ENCODE data around the gene C17orf78. TPM values are rescaled to one million over a fixed set of nuclear protein-coding genes. Genes with fewer than 3 reads are reported as not detected.

C17orf78 gene
- polyA plus RNA-seq, 6 donors from 2014 or later = not detected

DNA sequence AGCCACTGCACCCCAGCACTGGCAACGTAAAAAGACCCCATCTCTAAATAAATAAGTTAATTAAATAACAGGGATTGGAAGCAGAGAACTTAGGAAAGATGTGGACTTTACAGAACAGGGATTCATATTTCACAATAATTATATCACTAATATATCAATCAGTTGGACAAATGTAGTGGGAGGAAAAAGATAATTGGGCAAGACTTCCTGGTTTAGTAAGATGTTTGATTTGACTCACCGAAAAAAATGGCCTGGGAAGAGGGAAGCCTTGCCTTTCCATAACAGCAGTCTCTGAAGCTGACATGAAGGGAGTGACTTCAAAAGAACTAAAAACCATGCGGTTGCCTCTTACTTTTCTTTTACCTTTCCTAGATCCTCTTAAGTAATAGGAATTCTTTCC, 15.2 kb upstream of the C17orf78 start:
- Mint-ChIP-seq H3K27me3 (no peaks in the 10 kb centered on the region), H3K4me1 (peaks cover 19 to 25% (median 19%) of the 10 kb centered on the region in 3 donors), H3K9me3 (no peaks in the 10 kb centered on the region), H3K4me3 (peak overlapping the region in 2 of 8 donors; percentile 33 to 62), H3K27ac (peak overlapping the region in 1 of 6 donors; percentile 47), H3K36me3 (no peaks in the 10 kb centered on the region)
- DNase-seq (no peak), ATAC-seq (ENCODE audit: low read depth in 2 of 2) (no peak)

DNA sequence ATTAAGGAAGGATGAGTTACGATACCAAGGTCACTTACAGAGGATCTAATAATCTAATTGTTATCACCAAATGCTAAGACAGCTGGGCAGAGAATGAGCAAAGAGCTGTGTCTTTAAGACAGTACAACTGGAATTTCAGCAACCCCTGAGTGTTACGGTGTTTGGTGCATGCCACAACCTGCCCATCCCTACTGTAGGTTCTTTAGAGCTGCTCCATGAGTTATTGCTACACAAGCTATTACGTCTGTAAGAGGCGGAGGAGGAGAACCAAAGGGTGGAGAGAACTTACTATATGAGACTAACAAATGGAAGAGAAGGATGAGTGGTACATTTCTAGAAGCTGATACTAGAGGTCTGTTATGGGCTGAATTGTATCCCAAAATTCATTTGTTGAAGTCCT, 14.2 kb upstream of the C17orf78 start:
- H3K27me3 Mint-ChIP-seq = no peaks in the 10 kb centered on the region
- no peak for DNase-seq
- no peak overlapping the region for H3K27ac Mint-ChIP-seq
- ATAC-seq (ENCODE audit: low read depth in 2 of 2) = no peak
- no peaks in the 10 kb centered on the region for H3K9me3 Mint-ChIP-seq
- no peaks in the 10 kb centered on the region for H3K36me3 Mint-ChIP-seq
- peak overlapping the region in 3 of 8 donors; percentile 19 to 62 (median 33) for H3K4me3 Mint-ChIP-seq
- H3K4me1 Mint-ChIP-seq = peaks cover 19 to 25% (median 19%) of the 10 kb centered on the region in 3 donors

DNA sequence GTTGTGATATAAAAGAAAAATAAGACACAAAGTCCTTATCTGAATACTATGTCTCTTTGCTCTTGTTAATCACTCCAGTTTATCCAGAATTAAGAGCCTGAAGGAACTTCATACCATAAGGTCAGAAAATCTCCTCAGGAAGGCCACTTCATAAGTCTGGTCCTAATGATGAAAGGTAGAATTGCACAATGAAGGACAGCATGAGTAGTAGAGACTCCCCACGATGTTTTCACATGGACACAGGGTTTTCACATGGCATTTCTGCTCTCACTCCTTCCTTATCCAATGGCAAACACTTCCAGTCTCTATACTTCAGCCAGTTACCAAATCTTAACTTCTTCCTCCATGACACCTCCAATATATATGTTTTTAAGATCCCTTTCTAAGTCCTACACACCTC, 10.2 kb upstream of the C17orf78 start:
- H3K4me3 Mint-ChIP-seq = peak overlapping the region in 1 of 8 donors; percentile 10
- H3K9me3 Mint-ChIP-seq = no peaks in the 10 kb centered on the region
- no peaks in the 10 kb centered on the region for H3K4me1 Mint-ChIP-seq
- ATAC-seq (ENCODE audit: low read depth in 2 of 2) = no peak
- H3K27me3 Mint-ChIP-seq = no peaks in the 10 kb centered on the region
- H3K27ac Mint-ChIP-seq = no peak overlapping the region
- no peak for DNase-seq
- H3K36me3 Mint-ChIP-seq = no peaks in the 10 kb centered on the region

DNA sequence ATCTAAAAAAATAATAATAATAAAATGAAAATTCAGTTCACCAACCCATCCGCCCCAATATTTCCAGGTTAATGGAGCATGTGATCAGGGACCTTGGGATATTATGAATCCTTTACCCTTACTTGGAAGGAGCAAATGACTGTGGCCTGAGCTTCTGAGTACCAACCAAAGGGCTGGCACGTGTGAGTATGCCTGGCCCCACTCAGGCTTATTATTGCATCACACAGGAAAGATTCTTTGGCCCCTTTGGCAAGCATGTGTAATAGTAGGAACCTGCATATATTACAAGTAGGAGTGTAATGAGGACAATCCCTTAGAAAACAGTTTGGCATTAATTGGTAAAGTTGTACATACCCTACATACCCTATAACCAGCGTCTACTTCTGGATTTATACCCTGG, 7.2 kb upstream of the C17orf78 start:
- Mint-ChIP-seq H3K27ac (no peak overlapping the region), H3K36me3 (no peaks in the 10 kb centered on the region), H3K4me1 (peaks cover 2 to 6% (median 6%) of the 10 kb centered on the region in 3 donors), H3K4me3 (no peak overlapping the region), H3K9me3 (no peaks in the 10 kb centered on the region), H3K27me3 (no peaks in the 10 kb centered on the region)
- ATAC-seq (ENCODE audit: low read depth in 2 of 2) (no peak), DNase-seq (no peak)

DNA sequence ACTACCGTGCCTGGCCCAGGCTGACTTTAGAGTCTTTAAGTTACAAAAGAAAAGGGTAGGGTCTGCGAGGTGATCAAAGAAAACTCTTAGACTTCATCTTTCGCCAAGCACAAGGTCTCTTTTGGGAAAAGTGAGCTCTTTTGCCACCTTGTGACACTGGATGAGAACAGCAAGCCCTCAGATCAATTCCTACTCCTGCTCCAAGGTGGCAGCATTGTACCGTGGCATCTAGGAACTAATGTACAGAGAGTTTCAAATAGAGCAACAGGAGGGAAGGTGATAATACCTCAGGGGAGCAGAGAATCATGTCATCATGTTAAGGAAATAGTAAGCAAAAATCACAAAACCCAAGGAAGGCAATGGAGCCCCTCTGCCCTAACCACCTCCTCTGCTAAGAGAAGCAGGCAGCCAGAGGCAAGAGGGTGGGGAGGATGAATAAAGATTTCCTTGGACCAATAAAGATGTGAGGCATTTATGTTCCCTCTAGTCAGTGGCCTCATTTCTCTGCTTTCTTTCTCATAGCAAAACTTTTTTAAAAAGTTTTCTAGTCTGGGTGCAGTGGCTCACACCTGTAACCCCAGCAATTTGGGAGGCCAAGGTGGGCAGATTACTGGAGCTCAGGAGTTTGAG, 2.1 kb upstream of the C17orf78 start:
- peaks cover 4 to 8% (median 6%) of the 10 kb centered on the region in 3 donors for H3K4me1 Mint-ChIP-seq
- H3K36me3 Mint-ChIP-seq = no peaks in the 10 kb centered on the region
- no peaks in the 10 kb centered on the region for H3K9me3 Mint-ChIP-seq
- H3K27me3 Mint-ChIP-seq = no peaks in the 10 kb centered on the region
- peak; percentile 42 for DNase-seq
- ATAC-seq (ENCODE audit: low read depth in 2 of 2) = peak; percentile 76 to 82
- H3K4me3 Mint-ChIP-seq = no peak overlapping the region
- peak overlapping the region in 1 of 6 donors; percentile 29 for H3K27ac Mint-ChIP-seq

DNA sequence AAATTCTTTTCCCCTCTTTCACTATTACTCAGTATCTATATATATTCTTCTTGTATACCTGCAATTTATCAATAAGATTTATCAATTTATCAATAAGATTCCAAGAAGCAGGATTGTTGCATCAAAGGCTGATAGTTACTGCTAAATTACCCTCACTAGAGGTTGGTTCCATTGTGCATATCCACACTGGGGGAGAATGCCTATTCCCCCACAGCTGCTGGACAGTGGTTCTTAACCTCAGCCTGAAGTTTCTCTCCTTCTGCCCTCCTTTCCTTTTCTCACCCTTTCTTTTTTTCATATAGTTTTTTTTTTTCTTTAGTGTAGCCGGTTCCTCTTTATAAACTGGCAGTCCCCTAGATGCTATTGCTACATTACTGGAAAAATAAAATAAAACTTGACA, 6.3 kb downstream of the C17orf78 start:
- DNase-seq (no peak), ATAC-seq (ENCODE audit: low read depth in 2 of 2) (no peak)
- no peaks in the 10 kb centered on the region for H3K4me1 Mint-ChIP-seq
- no peaks in the 10 kb centered on the region for H3K36me3 Mint-ChIP-seq
- H3K4me3 Mint-ChIP-seq = no peak overlapping the region
- H3K9me3 Mint-ChIP-seq = no peaks in the 10 kb centered on the region
- H3K27ac Mint-ChIP-seq = no peak overlapping the region
- no peaks in the 10 kb centered on the region for H3K27me3 Mint-ChIP-seq

DNA sequence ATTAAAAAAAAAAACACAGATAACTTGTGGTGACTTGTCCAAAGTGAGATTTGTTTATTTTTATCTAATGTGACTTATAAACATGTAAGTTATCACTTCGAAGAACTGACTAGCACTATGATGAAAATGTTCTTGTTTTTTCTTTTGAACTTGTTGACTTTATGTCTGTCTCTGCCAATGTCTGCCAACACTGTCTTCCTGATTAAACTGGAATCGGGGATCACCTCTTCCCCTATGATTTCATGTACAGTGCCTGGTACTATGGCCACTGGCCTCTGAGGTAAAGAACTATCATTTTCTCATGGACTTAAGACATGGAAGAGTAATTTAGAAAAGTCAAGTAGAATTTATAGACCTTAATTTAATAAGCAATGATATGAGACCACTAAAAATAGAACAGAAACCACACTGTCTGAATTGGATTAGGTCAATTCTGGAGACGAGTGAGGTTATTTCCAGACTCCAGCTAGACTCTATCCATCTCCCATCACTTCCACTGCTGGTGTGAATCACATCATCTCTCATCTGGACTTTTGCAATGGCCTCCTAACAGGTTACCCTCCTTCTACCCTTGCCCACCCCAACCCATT, 8.9 kb downstream of the C17orf78 start:
- no peak overlapping the region for H3K4me3 Mint-ChIP-seq
- H3K9me3 Mint-ChIP-seq = no peaks in the 10 kb centered on the region
- H3K36me3 Mint-ChIP-seq = no peaks in the 10 kb centered on the region
- H3K27ac Mint-ChIP-seq = peak overlapping the region in 1 of 6 donors; percentile 78
- no peak for ATAC-seq (ENCODE audit: low read depth in 2 of 2)
- no peaks in the 10 kb centered on the region for H3K4me1 Mint-ChIP-seq
- no peak for DNase-seq
- no peaks in the 10 kb centered on the region for H3K27me3 Mint-ChIP-seq

DNA sequence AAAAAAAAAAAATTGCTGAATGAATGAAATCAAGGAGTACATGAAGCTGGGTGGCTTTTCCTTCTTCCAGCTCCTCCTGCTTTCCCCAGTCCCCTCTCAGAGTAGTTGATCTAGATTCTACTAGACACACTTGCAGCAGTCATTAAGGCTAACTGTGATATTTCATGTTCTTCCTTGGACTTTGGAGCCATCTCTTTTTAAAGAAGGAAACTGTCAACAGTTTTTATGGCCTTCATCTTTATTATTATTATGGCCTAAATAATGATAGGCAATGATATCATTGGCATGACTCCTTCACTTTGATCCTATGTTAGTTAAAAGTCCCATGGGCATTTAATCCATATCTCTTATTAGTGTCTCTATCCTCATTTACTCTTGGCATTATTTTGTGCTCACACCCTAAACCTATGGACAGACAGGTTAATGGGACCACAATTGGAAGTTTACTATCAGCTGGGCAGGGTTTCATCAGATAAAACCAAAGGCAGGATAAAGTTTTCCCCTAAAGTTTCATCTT, 9.7 kb downstream of the C17orf78 start:
- DNase-seq (no peak), ATAC-seq (ENCODE audit: low read depth in 2 of 2) (no peak)
- Mint-ChIP-seq H3K4me3 (no peak overlapping the region), H3K27ac (no peak overlapping the region), H3K27me3 (no peaks in the 10 kb centered on the region), H3K4me1 (no peaks in the 10 kb centered on the region), H3K36me3 (no peaks in the 10 kb centered on the region), H3K9me3 (no peaks in the 10 kb centered on the region)

DNA sequence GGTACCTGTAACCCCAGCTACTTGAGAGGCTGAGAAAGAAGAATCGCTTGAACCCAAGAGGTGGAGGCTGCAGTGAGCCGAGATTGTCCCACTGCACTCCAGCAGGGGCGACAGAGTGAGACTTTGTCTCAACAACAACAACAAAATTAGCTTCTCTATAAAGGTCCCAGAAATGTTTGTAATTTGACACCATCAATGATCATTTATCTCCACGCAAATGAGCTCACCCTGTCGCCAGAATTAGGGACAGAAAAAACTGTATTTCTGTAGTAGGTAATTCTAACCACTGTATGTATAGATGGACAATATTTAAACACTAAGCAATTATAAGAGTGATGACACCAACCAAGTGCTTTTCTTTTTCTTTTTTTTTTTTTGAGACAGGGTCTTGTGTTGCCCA, 10.7 kb downstream of the C17orf78 start:
- Mint-ChIP-seq H3K27ac (no peak overlapping the region), H3K9me3 (no peaks in the 10 kb centered on the region), H3K4me3 (peak overlapping the region in 1 of 8 donors; percentile 33), H3K36me3 (no peaks in the 10 kb centered on the region), H3K4me1 (no peaks in the 10 kb centered on the region), H3K27me3 (no peaks in the 10 kb centered on the region)
- ATAC-seq (ENCODE audit: low read depth in 2 of 2) = no peak
- DNase-seq = no peak

DNA sequence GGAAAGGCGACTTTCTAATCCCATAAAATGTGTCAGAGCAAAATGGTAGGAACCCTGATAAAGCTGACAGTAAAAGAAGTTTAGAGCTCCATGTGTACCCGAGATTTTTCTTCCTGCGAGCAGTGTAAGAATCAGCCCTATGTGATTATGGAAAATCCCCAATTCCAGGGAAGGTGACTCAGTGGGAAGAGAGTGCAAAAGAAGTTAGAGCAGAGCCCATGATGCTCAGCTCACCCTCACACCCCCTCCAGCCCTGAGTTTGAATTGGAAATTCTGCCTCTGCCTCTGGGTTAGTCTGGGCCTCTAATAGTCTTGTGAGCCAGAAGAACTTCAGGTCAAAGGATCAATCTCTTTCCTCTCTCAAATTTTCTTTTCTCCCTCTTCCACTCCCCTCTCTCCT, 12.5 kb downstream of the C17orf78 start:
- no peaks in the 10 kb centered on the region for H3K27me3 Mint-ChIP-seq
- DNase-seq (no peak), ATAC-seq (ENCODE audit: low read depth in 2 of 2) (no peak)
- no peaks in the 10 kb centered on the region for H3K9me3 Mint-ChIP-seq
- peak overlapping the region in 1 of 6 donors; percentile 67 for H3K27ac Mint-ChIP-seq
- no peak overlapping the region for H3K4me3 Mint-ChIP-seq
- peaks cover 0 to 3% (median 0%) of the 10 kb centered on the region in 3 donors for H3K4me1 Mint-ChIP-seq
- H3K36me3 Mint-ChIP-seq = no peaks in the 10 kb centered on the region

DNA sequence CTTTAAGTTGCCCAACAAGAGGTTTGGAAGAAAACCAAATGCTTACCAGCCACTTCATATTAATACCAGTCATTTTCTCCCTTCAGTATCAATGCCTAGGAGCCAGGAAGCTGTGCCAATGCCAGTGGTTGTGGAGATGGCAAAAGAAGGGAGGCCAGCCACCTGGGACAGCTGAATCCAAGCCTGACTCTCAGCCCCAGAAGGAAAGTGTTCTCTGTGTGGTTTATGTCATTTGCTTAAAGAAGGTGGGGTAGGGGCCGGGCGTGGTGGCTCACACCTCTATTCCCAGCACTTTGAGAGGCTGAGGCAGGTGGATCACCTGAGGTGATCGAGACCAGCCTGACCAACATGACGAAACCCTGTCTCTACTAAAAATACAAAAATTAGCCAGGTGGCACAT, 13.4 kb downstream of the C17orf78 start:
- Mint-ChIP-seq H3K4me1 (peaks cover 0 to 3% (median 0%) of the 10 kb centered on the region in 3 donors), H3K27me3 (no peaks in the 10 kb centered on the region), H3K27ac (peak overlapping the region in 1 of 6 donors; percentile 28), H3K9me3 (no peaks in the 10 kb centered on the region), H3K36me3 (no peaks in the 10 kb centered on the region), H3K4me3 (no peak overlapping the region)
- ATAC-seq (ENCODE audit: low read depth in 2 of 2) (no peak), DNase-seq (no peak)

DNA sequence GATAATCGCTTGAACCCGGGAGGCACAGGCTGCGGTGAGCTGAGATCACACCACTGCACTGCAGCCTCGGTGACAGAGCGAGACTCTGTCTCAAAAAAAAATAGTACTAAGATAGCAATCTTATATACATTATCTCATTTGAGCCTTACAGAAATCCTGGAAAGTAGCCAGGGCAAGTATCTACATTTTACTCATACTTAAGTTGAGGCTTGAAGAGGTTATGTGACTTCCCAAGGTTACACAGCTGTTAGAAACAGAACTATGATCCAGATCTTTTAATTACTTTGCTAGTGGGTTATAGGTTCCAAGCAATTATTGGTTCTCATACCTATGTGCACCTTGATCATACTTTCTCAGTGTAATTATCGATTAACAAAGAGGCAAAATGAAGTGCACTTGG, 15.4 kb downstream of the C17orf78 start:
- DNase-seq = no peak
- Mint-ChIP-seq H3K27me3 (no peaks in the 10 kb centered on the region), H3K27ac (no peak overlapping the region), H3K4me3 (no peak overlapping the region), H3K9me3 (no peaks in the 10 kb centered on the region), H3K4me1 (peaks cover 0 to 3% (median 0%) of the 10 kb centered on the region in 3 donors), H3K36me3 (no peaks in the 10 kb centered on the region)
- ATAC-seq (ENCODE audit: low read depth in 2 of 2) = no peak

DNA sequence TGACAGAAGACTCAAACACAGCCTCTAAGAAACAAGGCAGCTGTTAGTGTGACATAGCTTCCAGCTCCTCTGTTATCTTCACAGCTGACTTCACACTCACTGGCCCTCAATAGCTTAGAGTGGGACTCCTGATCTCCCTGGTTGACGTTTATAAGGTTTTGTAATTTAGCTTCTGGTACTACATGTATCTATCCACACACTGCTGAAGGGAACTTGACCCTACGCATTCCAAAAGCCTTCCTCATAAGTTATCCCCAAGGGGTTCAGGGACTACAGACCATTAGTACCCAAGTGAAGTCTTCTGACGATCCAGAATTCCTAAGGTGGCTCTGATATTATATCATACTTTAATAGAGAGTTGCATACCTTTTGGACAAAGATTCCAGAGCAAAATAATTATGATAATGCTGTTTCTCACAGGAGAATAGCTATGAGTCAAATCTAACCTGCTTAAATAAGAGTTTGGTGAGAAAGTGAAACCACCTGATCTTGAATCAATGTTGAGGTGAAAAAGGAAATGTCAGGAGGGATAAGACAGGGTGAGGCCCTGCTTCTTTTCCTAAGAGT, 16.3 kb downstream of the C17orf78 start:
- Mint-ChIP-seq H3K9me3 (no peaks in the 10 kb centered on the region), H3K27ac (peak overlapping the region in 2 of 6 donors; percentile 25 to 41), H3K36me3 (no peaks in the 10 kb centered on the region), H3K4me1 (peaks cover 0 to 3% (median 0%) of the 10 kb centered on the region in 3 donors), H3K27me3 (no peaks in the 10 kb centered on the region), H3K4me3 (no peak overlapping the region)
- no peak for DNase-seq
- ATAC-seq (ENCODE audit: low read depth in 2 of 2) = no peak

DNA sequence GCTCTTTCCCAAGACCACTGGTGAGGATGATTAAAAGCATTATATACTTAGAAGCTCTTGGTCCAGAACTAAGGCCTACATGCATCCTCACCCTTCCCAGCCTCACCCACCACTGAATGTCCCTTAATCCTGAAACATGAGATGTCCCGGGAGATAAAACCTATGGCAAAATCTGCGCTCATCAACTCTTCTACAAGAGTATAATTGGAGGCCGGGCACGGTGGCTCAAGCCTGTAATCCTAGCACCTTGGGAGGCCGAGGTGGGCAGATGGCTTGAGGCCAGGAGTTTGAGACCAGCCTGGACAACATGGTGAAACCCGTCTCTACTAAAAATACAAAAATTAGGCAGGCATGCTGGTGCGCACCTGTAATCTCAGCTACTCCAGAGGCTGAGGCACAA, 17.6 kb downstream of the C17orf78 start:
- H3K9me3 Mint-ChIP-seq = no peaks in the 10 kb centered on the region
- no peaks in the 10 kb centered on the region for H3K36me3 Mint-ChIP-seq
- peaks cover 4 to 8% (median 6%) of the 10 kb centered on the region in 3 donors for H3K4me1 Mint-ChIP-seq
- no peak for ATAC-seq (ENCODE audit: low read depth in 2 of 2)
- H3K4me3 Mint-ChIP-seq = no peak overlapping the region
- no peak for DNase-seq
- H3K27ac Mint-ChIP-seq = no peak overlapping the region
- no peaks in the 10 kb centered on the region for H3K27me3 Mint-ChIP-seq

Measured in naive B cell (primary cell).